Ishikawa (cell line): Measurements from ENCODE around the gene SNAI3.

Experiments
- CEBPB ChIP-seq: IDR thresholded peaks from 2 replicates; pipeline ENCODE4 v1.6.1; 2012
- RAD21 ChIP-seq: IDR thresholded peaks from 2 replicates; pipeline ENCODE4 v1.6.1; 2012; ENCODE audit warnings: low read depth
- TF ChIP-seq, protein P1 (sequence below): IDR thresholded peaks from 2 replicates; pipeline ENCODE4 v1.6.1; 2012; ENCODE audit warnings: low read depth, mild to moderate bottlenecking

DNA sequence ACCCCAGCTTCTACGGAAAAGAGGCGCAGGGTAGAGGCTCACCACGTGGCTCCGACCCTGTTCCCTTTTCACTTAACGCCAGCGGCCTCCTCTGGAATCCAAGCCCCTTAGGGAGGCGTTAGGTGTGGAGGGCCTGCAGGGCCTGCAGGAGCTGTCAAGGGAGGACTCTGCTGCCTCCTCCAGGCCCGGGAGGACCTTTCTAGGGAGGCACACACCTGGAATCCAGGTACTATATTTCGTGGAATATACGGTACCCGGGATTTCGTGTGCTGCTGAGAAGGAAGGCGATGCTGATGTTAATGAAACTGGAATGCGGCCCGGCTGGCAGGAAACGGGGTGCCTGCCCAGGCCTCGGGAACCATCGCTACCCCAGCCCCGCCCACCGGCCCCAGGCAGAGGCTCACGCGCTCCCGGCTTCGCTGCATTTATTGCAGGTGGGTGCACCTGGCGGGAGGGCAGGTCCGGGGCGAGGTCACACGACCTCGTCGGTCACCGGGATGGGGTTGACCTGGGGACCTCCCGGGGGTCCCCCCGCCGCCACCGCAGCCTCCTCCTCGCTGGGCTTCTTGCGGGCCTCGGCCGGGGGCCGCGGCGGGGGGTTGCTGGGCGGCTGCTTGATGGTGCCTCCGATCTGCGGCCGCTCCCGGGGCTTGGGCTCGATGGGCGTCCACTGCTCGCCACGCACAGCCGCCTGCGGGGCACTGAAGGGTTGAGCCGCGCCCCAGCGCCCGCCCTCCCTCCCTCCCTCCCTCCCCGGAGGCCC lies 43.2 kb downstream of the SNAI3 start:
- TF ChIP-seq, protein P1, sequence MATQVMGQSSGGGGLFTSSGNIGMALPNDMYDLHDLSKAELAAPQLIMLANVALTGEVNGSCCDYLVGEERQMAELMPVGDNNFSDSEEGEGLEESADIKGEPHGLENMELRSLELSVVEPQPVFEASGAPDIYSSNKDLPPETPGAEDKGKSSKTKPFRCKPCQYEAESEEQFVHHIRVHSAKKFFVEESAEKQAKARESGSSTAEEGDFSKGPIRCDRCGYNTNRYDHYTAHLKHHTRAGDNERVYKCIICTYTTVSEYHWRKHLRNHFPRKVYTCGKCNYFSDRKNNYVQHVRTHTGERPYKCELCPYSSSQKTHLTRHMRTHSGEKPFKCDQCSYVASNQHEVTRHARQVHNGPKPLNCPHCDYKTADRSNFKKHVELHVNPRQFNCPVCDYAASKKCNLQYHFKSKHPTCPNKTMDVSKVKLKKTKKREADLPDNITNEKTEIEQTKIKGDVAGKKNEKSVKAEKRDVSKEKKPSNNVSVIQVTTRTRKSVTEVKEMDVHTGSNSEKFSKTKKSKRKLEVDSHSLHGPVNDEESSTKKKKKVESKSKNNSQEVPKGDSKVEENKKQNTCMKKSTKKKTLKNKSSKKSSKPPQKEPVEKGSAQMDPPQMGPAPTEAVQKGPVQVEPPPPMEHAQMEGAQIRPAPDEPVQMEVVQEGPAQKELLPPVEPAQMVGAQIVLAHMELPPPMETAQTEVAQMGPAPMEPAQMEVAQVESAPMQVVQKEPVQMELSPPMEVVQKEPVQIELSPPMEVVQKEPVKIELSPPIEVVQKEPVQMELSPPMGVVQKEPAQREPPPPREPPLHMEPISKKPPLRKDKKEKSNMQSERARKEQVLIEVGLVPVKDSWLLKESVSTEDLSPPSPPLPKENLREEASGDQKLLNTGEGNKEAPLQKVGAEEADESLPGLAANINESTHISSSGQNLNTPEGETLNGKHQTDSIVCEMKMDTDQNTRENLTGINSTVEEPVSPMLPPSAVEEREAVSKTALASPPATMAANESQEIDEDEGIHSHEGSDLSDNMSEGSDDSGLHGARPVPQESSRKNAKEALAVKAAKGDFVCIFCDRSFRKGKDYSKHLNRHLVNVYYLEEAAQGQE: no peak
- TF ChIP-seq CEBPB: no peak
- TF ChIP-seq RAD21: no peak
